Endothelial cell (in vitro differentiated cells): ENCODE data around the gene ROCK2. TPM values are rescaled to one million over a fixed set of nuclear protein-coding genes. Genes with fewer than 3 reads are reported as not detected.

ENCODE experiments used
- DNase-seq: peaks from one replicate; pipeline ENCODE4 v3.0.0; 2021; ENCODE audit warnings: low spot score
- H3K27ac Mint-ChIP-seq: one replicate; pipeline ENCODE4 v1.8.0; 2021; ENCODE audit warnings: mixed read lengths, inconsistent platforms; ENCODE audit not compliant: unreplicated experiment
- H3K27me3 Mint-ChIP-seq: one replicate; pipeline ENCODE4 v1.8.0; 2021; ENCODE audit warnings: mild to moderate bottlenecking, moderate library complexity, mixed read lengths, inconsistent platforms; ENCODE audit not compliant: unreplicated experiment
- H3K36me3 Mint-ChIP-seq: one replicate; pipeline ENCODE4 v1.8.0; 2021; ENCODE audit warnings: mild to moderate bottlenecking, low read depth, mixed read lengths, inconsistent platforms; ENCODE audit not compliant: unreplicated experiment
- H3K4me1 Mint-ChIP-seq: one replicate; pipeline ENCODE4 v1.8.0; 2021; ENCODE audit warnings: mild to moderate bottlenecking, mixed read lengths, inconsistent platforms; ENCODE audit not compliant: unreplicated experiment
- H3K4me3 Mint-ChIP-seq: one replicate; pipeline ENCODE4 v1.8.0; 2021; ENCODE audit warnings: mild to moderate bottlenecking, mixed read lengths, inconsistent platforms; ENCODE audit not compliant: unreplicated experiment
- H3K9me3 Mint-ChIP-seq: one replicate; pipeline ENCODE4 v1.8.0; 2021; ENCODE audit warnings: mixed read lengths, inconsistent platforms; ENCODE audit not compliant: unreplicated experiment
- total RNA-seq: library from RNA; stranded (reverse); fragmentation: NEBNext Ultra II Directional; extraction: Animal tissue kit (Norgen Biotek cat#: 25700); gene quantifications from one replicate; pipeline ENCODE4 v1.2.1, GENCODE V29; 2021; ENCODE audit not compliant: unreplicated experiment
- TF ChIP-seq, protein P1 (sequence below): fragments of 200-600 bp; sonication (generic); IDR thresholded peaks from one replicate; pipeline ENCODE4 v1.5.0; 2021; ENCODE audit warnings: antibody characterized with exemption; ENCODE audit not compliant: unreplicated experiment

ROCK2 gene
- total RNA-seq, 1 donor from 2014 or later = 52.8 TPM

DNA sequence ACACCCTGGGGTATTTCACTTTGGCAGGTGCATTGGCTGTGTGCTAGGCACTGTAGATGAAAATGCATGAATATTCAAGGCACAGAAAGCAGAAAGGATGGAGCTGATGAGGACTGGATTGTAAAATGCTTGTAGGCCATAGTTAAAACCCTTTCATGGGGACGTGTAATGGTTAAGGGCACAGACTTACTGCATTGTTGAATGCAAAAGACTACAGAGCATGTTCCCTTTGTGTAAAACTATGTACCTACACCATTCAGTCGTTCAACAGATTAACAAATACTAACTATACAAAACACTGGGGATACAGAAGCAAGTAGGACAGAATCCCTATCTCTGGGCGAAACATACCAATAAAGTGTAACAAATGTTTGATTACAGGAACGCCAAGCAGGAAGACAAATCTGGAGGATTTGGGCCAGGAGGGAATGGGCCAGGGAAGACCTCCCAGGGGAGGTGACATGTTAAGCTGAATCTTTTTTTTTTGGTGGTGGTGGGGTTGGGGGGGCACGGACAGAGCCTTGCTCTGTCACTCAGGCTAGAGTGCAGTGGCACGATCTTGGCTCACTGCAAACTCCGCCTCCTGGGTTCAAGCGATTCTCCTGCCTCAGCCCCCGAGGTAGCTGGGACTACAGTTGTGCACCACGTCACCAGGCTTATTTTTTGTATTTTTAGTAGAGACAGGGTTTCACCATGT lies 19.6 kb upstream of the ROCK2 start:
- Mint-ChIP-seq H3K9me3 (no peaks in the 10 kb centered on the region), H3K4me3 (no peak overlapping the region), H3K27ac (no peak overlapping the region), H3K36me3 (no peaks in the 10 kb centered on the region), H3K4me1 (peaks cover 30% of the 10 kb centered on the region), H3K27me3 (peaks cover 8% of the 10 kb centered on the region)
- DNase-seq = no peak
- TF ChIP-seq, protein P1, sequence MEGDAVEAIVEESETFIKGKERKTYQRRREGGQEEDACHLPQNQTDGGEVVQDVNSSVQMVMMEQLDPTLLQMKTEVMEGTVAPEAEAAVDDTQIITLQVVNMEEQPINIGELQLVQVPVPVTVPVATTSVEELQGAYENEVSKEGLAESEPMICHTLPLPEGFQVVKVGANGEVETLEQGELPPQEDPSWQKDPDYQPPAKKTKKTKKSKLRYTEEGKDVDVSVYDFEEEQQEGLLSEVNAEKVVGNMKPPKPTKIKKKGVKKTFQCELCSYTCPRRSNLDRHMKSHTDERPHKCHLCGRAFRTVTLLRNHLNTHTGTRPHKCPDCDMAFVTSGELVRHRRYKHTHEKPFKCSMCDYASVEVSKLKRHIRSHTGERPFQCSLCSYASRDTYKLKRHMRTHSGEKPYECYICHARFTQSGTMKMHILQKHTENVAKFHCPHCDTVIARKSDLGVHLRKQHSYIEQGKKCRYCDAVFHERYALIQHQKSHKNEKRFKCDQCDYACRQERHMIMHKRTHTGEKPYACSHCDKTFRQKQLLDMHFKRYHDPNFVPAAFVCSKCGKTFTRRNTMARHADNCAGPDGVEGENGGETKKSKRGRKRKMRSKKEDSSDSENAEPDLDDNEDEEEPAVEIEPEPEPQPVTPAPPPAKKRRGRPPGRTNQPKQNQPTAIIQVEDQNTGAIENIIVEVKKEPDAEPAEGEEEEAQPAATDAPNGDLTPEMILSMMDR = no peak

DNA sequence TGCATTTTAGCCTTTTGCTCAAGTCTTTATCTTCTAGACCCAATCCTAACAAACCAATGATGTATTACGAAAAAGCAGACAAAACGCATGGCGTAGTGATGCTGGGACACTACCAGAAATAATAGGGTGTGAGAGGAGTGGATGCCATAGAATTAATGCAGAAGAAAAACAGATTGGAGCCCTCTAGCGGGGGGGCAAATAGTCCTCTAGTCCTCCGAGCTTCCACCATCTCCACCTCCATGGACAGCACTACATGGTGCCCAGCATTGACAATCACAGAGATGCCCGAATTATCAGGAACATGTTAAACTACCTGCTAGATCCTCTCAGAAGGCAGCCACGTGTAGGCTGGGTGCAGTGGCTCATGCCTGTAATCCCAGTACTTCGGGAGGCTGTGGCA lies 15.4 kb upstream of the ROCK2 start:
- Mint-ChIP-seq H3K27ac (no peak overlapping the region), H3K4me1 (peaks cover 15% of the 10 kb centered on the region), H3K36me3 (no peaks in the 10 kb centered on the region), H3K4me3 (no peak overlapping the region), H3K9me3 (no peaks in the 10 kb centered on the region), H3K27me3 (peaks cover 6% of the 10 kb centered on the region)
- TF ChIP-seq, protein P1 = no peak
- no peak for DNase-seq

DNA sequence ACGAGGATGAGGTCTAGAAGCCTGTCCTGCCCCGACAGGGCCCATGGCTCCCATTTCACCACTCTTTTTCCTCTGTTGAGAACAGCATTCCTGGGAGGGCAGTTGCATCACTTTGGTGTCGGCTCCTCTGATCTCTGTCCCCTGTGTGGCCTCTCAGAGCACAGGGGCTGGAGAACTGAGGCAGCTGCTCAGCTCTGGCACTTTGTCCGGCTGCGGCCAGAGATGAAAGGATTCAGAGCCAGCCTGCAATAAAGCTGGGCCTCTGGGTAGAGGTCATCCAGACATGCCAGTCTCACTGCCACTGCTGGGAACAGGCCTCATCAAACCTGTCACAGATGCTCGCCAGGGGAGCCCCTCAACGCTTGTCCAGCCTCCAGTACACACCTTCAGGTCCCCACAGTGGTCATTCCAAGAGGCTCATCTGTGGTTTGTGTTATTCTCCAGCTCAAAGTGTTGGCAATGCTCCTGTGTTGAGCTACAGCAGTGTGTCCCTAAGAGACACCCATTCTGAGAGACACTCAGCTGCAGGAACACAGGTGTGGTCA lies 13.1 kb upstream of the ROCK2 start:
- no peak overlapping the region for H3K4me3 Mint-ChIP-seq
- DNase-seq = no peak
- no peaks in the 10 kb centered on the region for H3K9me3 Mint-ChIP-seq
- no peaks in the 10 kb centered on the region for H3K36me3 Mint-ChIP-seq
- H3K27me3 Mint-ChIP-seq = peaks cover 4% of the 10 kb centered on the region
- TF ChIP-seq, protein P1 = no peak
- peaks cover 20% of the 10 kb centered on the region for H3K4me1 Mint-ChIP-seq
- no peak overlapping the region for H3K27ac Mint-ChIP-seq

DNA sequence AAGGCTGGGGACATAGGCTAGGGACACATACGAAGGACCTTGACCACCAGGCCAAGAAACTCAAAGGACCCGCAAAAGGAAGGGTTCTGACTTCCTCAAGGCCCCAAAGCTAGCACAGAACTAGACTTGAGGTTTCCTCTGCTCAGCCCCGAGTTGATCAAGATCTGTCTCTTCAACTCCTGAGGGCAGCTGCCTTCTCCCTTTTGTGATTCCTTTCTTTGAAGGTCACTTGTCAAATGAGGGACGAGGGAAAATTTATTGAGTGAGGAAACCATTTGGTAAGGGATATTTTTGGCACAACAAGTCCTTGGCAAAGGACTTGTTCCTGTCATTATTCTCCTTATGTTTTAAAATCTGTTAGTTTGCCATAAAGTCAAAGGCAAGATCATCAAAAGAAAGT lies 12.3 kb upstream of the ROCK2 start:
- H3K27me3 Mint-ChIP-seq = peaks cover 4% of the 10 kb centered on the region
- no peaks in the 10 kb centered on the region for H3K9me3 Mint-ChIP-seq
- peaks cover 20% of the 10 kb centered on the region for H3K4me1 Mint-ChIP-seq
- no peak for DNase-seq
- H3K36me3 Mint-ChIP-seq = no peaks in the 10 kb centered on the region
- H3K27ac Mint-ChIP-seq = no peak overlapping the region
- no peak overlapping the region for H3K4me3 Mint-ChIP-seq
- TF ChIP-seq, protein P1 = no peak
